Raji (cell line): ENCODE data around the gene DOCK3.

Experiments used
- POLR2A ChIP-seq: IDR thresholded peaks from 2 replicates; pipeline ENCODE4 v1.6.1; 2011; ENCODE audit warnings: low read depth, low read length, control low read depth; ENCODE audit not compliant: insufficient read depth

Gene DOCK3

DNA sequence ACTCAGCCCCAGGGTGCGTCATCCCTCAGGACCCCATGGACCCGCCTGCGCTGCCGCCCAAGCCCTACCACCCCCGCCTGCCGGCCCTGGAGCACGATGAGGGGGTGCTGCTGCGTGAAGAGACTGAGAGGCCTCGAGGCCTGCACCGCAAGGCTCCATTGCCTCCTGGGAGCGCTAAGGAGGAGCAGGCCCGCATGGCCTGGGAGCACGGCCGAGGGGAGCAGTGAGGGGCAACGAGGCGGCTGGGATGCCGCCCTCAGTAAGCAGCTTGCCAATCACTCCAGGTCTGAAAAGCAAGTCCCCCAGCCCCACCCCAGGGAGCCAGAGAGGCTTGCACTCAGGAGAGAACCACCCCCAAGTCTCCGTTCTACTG lies 706.6 kb downstream of the DOCK3 start:
- no peak for TF ChIP-seq POLR2A

DNA sequence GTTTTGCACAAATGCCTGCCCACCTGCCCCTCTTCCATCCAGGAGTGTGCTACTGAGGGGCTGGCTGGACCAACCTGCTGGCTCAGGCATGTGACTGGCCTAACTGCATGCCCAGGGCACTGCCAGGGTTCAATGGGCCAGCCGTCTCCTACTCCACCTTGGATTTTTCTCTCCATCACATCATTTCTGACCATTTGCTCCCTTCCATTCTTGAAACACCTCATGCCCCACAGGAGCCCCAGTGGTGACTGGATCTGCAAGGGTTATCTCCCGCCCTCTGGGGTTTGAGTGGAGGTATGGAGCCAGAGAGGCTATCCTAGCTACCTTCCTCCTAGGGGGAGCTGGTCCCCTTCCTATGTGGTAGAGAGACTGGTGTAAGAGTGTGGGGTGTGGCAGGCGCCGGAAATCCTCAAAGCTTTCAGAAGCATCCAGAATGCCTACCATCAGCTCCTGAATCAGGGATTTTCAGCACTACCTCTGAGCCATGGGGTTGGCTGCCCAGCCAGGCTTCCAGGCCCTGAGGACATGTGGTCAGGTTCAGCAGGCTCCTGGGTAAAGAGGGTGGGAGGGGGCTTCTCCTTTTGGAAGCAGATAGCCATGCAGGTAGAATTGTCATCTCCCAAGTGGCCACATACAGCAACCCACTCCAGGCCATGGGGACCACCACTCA lies 707.5 kb downstream of the DOCK3 start:
- peak; percentile 15; the same call in 1 of the 2 replicates for TF ChIP-seq POLR2A

DNA sequence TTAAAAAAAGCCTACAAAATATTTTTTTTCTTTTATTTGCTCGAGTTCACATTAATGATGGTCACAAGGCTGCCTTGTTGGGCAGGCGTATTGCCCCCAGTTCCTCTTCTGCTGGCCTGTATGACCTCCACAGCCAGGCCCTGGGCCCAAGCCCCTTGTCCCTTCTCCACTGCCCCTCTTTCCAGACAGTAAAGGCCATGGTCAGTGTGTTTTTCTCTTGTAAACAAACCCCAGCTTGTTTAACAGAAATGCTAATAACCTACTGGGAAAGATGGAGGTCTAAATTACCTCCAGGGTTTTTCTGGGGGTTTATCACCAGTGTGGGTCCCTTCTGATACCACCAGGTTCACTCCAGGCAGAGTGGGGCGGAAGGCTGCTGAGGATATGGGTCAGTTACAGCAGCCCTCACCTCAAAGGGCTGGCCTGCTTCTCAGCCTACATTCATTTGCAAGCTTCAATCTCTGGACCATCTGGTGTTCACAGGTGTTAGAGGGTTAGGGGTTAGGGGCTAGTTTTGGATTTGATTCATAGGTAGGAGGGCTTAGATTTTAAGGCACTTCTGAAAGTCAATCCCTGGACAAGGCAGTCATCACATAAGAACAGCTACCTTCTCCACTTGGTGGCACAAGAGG lies 708.3 kb downstream of the DOCK3 start:
- no peak for TF ChIP-seq POLR2A

DNA sequence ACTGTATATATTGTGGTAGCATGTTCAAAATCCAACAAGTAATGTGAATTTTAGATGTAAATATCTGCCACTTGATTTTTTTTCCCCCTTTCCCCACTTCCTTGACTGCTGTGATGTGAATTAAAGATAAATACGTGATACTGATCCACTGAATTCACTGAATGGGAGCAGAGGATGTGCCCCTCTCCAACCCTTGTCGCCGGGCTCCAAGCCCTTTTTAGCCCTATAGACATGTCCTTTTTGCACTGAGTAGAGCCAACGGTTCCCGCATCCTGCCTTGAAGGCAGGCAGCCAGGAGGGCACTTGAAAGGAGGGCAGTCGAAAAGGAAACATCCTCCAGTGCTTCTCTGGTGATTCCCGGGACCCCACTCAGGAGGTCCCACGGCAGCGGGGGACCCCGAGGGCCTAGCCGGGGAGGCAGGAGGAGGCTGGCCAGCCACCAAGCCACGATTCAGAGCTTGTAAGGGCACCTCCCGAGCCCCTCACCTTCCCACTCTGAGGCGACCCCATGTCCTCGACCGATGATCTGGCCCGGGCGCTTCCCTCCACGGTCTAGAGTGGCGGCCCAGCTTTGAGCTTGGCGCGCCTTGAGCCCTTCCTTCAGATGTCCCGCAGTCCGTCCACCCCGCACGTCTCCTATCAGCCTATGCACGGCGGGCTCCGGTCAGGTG lies 709.5 kb downstream of the DOCK3 start:
- no peak; the same call in 1 of the 2 replicates for TF ChIP-seq POLR2A

DNA sequence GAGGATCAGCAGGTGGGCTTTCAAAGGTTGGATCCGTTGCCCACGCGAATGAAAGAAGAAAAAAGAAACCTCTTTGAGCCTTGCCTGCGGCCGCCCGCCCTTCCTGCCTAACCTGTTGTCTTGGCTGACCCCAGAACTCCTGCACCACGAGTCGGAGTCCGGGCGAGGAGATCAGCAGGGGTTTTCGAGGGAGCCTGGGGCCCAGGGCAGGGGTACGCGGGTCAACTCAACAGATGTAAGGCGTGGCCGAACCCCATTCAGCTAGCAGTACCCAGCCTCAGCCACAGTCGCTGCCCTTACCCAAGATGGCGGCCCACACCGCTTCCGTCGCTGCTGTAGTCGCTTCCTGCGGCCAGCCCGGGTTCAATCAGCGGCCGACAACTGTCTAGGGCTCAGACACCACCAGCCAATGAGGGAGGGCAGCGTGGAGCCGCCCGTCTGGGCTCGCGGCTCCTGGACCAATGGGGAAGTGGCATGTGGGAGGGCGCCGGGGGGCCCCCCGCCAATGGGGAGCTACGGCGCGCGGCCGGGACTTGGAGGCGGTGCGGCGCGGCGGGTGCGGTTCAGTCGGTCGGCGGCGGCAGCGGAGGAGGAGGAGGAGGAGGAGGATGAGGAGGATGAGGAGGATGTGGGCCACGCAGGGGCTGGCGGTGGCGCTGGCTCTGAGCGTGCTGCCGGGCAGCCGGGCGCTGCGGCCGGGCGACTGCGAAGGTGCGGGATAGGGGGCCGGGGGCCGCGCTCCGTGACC lies 710.2 kb downstream of the DOCK3 start, which contains the start of gene MANF:
Gene MANF (plus strand): TSS at position 566 of the 748 bp plus-strand sequence. CDS start 52 bp downstream, at position 618.
- TF ChIP-seq POLR2A: peak; percentile 88

DNA sequence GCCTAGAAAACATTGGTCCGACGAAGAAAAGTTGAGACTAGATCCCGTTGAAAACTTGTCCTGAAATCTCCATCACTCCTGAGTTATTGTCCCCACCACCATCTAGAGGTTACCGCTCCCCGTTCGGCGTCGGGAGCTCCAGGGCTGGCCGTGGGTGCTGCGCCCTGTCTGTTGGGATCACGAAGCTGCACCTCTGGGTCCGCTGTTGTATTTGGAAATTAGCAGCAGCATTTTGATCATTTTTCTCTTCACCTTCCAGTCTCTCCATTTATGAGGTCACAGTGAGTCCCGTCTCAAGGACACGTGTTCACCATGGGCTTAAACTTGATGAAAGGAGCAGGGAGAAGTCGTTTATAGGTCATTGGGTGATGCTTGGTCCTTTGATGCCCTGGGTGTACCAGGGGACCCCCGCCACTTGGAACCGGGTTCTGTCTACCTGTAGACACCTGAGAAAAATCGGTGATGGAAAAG lies 710.9 kb downstream of the DOCK3 start:
- peak; percentile 23; the same call in 1 of the 2 replicates for TF ChIP-seq POLR2A

DNA sequence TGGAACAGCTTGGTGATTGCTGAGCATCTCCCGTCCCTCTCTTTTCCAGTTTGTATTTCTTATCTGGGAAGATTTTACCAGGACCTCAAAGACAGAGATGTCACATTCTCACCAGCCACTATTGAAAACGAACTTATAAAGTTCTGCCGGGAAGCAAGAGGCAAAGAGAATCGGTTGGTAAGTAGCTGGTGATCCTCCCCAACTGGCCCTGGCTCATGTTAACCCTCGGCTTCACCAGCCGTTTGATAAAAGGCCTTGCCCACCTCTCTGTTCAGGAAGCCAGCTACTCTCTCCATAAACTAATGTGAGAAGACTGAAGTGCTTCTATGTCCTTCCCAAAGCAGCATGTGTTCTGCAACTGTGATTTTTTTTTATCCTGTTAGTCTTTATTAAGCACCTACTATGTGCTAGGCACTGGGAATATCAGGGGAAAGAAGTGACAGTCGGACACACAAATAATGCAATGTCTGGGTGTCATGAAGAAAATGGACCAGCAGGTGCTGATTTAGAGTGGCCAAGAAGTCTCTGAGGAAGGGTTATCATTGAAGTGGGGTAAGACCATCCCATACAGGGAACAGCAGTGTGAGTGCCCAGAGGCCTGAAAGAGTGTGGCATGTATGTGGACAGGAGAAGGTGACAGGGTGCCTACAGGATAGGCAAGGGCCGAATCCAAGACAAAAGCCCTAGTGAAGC lies 711.6 kb downstream of the DOCK3 start:
- TF ChIP-seq POLR2A: no peak

DNA sequence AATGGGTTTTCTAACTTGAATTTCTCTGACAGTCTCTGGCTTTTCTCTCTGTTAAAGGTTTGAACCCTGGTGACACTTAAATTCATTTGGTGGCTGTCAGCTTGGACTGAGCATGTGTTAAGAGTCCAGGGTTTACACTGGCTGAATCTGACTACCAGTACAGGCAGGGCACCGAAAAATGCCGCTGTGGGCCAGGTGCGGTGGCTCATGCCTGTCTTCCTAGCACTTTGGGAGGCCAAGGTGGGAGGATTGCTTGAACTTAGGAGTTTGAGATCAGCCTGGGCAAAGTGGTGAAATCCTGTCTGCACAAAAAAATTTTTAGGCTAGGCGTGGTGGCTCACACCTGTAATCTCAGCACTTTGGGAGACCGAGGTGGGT lies 712.1 kb downstream of the DOCK3 start:
- no peak for TF ChIP-seq POLR2A

DNA sequence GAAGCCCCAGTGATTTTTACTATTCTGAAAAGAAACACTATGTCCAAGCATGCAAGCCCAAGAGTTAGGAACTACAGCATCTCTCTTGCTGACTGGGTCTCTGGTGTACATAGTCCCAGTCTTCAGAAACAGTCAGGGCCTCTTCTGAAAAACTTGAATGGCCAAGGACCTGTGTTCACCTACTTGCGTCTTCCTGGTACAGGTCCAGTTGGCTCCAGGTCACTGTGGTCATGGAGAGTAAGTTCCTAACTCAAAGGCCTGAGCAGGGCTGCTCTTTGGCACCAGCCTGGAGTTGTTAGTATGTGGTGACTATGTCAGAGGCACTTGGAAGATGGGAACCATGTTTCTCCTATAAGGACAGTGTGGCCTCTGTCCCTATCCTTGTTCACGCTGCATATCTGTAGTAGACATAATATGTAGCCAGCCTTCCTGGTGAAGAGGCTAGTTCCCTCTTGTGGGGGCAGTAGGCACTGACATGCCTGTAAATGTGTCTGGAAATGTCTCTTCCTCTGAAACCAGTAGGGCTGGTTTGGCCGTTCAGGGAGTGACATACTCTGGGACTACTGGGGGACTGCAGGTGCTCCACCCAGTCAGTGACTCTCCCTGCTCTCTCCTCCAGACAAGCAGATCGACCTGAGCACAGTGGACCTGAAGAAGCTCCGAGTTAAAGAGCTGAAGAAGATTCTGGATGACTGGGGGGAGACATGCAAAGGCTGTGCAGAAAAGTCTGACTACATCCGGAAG lies 713.7 kb downstream of the DOCK3 start:
- TF ChIP-seq POLR2A: peak; percentile 12; the same call in 1 of the 2 replicates

DNA sequence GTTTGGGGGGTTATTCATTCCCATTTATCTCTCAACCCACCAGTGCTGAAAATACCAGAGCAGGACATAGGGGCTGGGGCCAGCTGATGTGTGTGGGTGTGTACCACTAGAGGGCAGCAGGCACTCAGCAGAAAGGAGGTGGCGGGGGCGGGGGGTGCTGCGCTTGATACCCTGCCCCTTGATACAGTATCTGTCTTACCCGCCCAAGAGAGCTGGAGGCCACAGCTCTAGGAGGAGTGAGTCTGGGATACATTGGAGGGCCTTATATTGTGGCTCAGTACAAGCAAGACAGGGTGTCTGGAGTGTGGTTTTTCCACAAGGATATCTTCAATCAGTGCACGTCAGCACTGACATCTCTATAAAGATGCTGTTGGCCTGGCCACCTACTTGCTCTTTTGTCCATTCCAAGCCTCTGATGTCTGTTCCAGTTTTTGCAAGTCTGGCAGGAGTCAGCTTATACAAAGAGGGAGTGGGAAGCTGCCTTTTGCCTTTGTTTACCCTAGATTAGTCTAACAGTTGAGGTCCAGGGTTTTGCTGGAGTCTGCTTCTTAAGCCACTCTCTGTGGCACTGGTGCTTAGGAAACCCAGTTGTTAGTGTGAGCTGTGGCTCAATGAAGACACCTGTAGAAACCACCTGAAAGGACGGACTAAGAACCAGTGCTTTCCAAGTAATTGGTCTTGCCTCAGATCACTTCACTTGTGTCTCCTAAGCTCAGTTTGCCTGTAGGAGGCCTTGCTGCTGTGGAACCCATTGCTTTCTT lies 714.9 kb downstream of the DOCK3 start:
- TF ChIP-seq POLR2A: 0 out of 2 replicates have a peak, but pooled peaks have one; percentile 26

DNA sequence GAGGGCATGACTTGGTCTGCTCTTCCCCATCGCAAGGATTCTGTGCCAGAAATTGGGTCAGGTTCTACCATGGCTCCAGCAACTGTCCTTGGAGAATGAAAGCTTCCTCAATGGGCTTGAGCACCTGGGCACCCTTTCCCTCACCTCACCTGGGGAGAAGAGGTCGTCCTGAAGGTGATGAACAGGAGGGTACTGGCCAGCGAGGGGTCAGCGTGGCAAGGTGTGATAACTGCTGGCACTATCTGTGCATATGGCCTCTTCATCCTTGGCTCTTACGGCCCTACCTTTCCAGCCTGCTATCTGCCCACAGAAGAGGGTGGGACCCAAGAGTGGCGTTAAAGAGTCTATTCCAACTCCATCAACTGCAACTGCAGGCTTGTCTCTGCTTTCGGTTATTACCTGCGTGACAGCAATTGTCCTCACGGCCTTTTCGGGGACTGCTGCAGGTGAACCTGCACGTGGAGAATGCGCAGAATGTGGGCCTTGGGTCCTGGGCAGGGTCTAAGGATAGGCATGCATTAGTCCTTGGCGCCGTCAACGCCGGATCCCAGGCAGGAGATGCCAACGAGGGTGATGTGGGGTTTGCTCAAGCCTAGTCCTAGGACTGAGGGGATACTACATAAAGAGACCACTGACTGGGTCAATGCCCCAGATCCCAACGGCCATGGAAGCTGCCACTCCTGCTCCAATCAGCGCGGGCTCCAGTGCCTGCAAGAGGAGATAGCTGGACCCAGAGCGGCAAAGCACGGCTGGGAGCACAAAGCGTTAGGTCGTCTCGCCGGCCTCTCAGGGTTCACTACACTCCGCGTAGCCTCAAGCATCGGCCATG lies 715.7 kb downstream of the DOCK3 start:
- TF ChIP-seq POLR2A: no peak; the same call in 1 of the 2 replicates

DNA sequence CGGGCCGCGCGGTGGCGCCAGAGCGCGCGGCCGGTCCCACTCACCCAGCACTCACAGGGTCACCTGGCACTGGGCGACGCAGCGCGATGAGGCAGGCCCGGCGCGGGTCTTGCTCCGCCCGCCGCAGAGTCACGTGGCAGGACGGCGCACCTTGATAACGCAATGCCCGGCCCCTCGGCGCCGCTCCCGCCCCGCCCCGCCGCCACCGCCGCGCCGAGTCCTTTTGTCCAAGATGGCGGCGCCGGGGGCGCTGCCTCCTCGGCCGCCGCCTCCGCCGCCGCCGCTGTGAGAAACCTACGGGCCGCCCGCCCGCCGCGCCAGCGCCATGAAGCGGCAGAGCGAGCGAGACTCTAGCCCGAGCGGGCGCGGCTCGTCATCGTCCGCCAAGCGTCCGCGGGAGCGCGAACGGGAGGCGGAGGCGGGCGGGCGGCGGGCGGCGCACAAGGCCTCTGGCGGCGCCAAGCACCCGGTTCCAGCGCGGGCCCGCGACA lies 716.4 kb downstream of the DOCK3 start, which contains the start of gene RBM15B:
Gene RBM15B (plus strand): TSS at position 211 of the 491 bp plus-strand sequence. CDS start 115 bp downstream, at position 326.
- TF ChIP-seq POLR2A: peak; percentile 68
